ENCODE measurements around the gene SORL1.

The SORL1 gene

DNA sequence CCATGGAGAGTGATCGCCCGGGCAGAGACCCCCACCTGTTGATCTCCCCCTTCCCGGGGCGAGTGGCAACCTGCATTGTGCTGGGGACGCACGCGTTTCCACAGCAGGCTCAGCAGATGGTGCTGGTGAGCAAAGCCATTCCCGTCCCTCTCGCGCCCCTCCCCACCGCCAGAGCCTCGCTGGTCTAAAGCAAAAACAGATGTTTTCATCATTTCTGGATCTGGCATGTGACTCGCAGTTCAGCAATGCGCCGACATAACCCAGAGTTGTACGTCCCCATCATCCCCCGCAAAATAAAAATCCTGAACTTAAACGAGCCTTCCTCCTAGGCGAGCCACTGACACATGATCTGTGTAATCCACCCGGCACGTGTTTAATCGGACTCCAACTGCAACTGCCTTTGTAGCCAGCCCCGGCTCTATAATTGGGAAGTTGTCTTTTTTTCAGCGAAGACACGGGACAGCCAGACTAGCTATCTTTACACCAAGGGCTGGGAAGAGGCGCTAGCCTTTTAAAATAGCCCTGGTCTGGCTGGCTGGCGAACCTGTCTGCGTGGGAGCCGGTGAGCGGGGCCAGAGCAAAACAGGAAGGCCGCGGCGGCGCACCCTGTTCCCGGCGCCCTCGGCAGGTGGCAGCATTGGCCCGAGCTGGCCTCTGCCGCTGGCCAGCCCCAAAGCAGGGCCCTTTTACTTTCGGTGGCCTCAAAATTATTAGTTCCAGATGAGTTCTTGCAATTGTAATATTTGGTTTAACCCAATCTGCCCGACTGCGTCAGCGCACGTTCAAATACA is 203.6 kb downstream of the SORL1 start:
- peak overlapping the region; percentile 57 for H3K4me3 ChIP-seq (ENCODE audit: low read depth, low read length)
- H3K27ac ChIP-seq = peak overlapping the region; percentile 98
- TF ChIP-seq, protein P1, sequence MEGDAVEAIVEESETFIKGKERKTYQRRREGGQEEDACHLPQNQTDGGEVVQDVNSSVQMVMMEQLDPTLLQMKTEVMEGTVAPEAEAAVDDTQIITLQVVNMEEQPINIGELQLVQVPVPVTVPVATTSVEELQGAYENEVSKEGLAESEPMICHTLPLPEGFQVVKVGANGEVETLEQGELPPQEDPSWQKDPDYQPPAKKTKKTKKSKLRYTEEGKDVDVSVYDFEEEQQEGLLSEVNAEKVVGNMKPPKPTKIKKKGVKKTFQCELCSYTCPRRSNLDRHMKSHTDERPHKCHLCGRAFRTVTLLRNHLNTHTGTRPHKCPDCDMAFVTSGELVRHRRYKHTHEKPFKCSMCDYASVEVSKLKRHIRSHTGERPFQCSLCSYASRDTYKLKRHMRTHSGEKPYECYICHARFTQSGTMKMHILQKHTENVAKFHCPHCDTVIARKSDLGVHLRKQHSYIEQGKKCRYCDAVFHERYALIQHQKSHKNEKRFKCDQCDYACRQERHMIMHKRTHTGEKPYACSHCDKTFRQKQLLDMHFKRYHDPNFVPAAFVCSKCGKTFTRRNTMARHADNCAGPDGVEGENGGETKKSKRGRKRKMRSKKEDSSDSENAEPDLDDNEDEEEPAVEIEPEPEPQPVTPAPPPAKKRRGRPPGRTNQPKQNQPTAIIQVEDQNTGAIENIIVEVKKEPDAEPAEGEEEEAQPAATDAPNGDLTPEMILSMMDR (IDR thresholded peaks at IDR 0.05; ENCODE audit: low read depth, low read length, missing control alignments) = peak; percentile 94
- DNase-seq = peak; percentile 96
- H3K36me3 ChIP-seq (replicated peaks) = no peaks in the 10 kb centered on the region
- H3K27me3 ChIP-seq (replicated peaks) = no peaks in the 10 kb centered on the region
- in situ Hi-C loops (cut with HindIII; ENCODE audit: low pct_ligation_motif_present, low sequenced_read_pairs) = no loop called here

DNA sequence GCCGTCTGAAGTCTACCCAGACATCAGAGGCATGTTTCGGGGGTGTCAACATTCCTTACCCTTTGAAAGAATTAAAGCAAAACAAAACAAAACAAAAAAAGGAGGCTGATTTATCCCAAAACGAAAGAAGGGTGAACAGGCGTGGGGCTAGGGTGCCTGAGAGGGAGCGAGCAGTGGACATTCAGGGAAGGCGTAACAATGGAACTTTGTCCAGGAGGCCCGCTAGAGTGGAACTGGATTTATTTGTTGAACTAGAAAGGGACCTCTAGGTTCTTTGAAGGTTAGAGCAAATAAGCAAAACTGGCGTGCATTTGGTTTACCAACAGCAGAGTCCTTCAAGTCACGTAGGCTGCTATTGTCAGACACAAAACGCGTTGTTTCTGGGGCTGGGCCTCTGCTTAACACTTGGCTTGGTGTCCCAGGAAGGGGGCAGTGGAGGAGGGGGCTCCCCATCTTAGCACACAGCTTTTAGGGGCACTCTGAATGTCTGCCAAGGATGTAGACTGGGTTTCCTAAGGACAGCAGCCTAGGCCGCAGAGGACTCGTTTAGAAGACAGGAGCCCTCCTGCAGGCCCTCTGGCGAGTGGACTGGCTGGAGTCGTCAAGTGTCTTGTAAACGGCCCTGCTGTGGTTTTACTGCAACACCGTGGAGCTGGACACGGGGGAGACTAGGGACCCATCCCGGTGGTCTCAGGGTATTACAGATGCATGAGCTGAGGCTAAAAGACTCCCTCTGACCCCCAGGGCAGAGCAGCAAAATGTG is 204.4 kb downstream of the SORL1 start:
- Histone ChIP-seq H3K27me3 (replicated peaks) (no peaks in the 10 kb centered on the region), H3K36me3 (replicated peaks) (no peaks in the 10 kb centered on the region), H3K4me3 (ENCODE audit: low read depth, low read length) (peak overlapping the region; percentile 10), H3K27ac (peak overlapping the region; percentile 98)
- DNase-seq = no peak
- TF ChIP-seq, protein P1 (IDR thresholded peaks at IDR 0.05; ENCODE audit: low read depth, low read length, missing control alignments) = no peak
- in situ Hi-C loops (cut with HindIII; ENCODE audit: low pct_ligation_motif_present, low sequenced_read_pairs) = no loop called here

DNA sequence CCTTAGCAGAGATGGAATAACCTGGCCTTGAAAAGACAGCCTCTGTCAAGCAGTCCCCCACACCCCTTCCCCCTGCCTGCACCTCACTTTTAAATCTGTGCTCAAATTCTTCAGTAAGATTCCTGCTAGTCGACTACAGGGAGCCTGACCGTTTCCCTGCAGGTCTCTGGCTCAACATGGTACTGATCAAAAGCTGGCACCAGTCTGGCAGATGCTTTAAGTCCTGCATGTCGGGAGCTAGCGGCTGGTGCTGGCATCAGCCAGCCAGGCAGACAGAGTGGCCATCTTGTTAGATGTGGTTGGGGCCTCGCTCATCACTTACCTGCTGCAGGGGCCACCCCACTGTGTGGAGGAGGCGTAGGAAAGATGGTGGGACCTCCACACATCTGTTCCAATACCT is 205.0 kb downstream of the SORL1 start:
- Histone ChIP-seq H3K36me3 (replicated peaks) (no peaks in the 10 kb centered on the region), H3K27ac (peak overlapping the region; percentile 98), H3K4me3 (ENCODE audit: low read depth, low read length) (no peak overlapping the region), H3K27me3 (replicated peaks) (no peaks in the 10 kb centered on the region)
- in situ Hi-C loops (cut with HindIII; ENCODE audit: low pct_ligation_motif_present, low sequenced_read_pairs) = no loop called here
- TF ChIP-seq, protein P1 (IDR thresholded peaks at IDR 0.05; ENCODE audit: low read depth, low read length, missing control alignments) = no peak
- DNase-seq = no peak

DNA sequence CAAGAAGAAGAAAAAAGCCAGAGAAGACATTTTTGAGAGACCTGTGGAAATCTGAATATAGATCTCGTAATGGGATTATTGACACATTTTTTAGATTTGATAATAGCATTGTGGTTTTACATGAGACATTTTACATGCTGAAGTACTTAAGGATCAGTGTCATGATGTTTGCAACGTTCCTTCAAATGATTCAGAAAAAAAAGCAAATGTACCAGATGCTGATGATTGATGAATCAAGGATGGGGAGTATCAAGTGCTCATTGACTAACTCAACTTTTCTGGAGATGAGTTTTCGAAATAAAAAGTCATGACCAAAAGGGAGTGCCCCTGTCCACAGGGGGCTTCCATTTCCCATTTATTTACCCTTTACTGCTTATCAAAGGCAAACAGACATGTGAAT is 207.7 kb downstream of the SORL1 start:
- TF ChIP-seq, protein P1 (IDR thresholded peaks at IDR 0.05; ENCODE audit: low read depth, low read length, missing control alignments) = no peak
- no peak for DNase-seq
- Histone ChIP-seq H3K27me3 (replicated peaks) (no peaks in the 10 kb centered on the region), H3K4me3 (ENCODE audit: low read depth, low read length) (no peak overlapping the region), H3K27ac (no peak overlapping the region), H3K36me3 (replicated peaks) (no peaks in the 10 kb centered on the region)
- in situ Hi-C loops (cut with HindIII; ENCODE audit: low pct_ligation_motif_present, low sequenced_read_pairs) = no loop called here

DNA sequence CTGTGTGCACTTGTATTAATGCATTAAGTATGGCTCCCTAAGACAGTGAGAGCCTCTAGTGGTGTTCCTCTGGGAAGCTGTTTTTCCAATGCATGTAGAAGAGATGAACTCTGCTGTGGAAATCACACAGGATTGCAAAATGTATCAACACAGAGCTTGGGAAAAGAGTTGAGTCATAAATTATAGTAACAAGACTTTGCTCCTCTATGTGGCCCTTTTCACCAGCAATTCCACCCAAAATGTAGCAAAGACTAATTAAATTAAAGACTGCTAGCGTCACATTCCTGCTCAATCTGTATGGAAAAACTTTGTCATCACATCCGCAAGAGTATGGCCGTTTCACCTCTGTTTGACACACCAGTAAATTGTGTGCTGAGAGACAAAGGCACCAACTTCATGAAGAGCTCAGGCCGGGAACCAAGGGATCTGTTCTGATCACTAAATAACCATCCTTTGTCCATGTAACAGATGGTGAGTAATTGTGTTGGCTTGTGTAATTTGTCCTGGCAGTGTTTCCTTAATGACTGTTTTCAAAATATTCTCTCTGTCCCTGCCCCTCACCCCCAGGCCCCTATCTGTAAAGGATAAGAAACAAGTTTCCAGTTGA is 209.9 kb downstream of the SORL1 start:
- peak; percentile 86 for DNase-seq
- TF ChIP-seq, protein P1 (IDR thresholded peaks at IDR 0.05; ENCODE audit: low read depth, low read length, missing control alignments) = peak; percentile 54
- Histone ChIP-seq H3K27me3 (replicated peaks) (no peaks in the 10 kb centered on the region), H3K27ac (peak overlapping the region; percentile 80), H3K36me3 (replicated peaks) (no peaks in the 10 kb centered on the region), H3K4me3 (ENCODE audit: low read depth, low read length) (no peak overlapping the region)
- in situ Hi-C loops (cut with HindIII; ENCODE audit: low pct_ligation_motif_present, low sequenced_read_pairs) = no loop called here

Measured in brain microvascular endothelial cell (primary cell).